Gastroesophageal sphincter (tissue), 3 donors: ENCODE results near the gene ZNF816.

Experiments
- EP300 ChIP-seq: sonication (generic); formaldehyde crosslinking; IDR thresholded peaks from one replicate; pipeline ENCODE4 v1.6.1; 2017; ENCODE audit warnings: antibody characterized with exemption, mild to moderate bottlenecking
- POLR2A ChIP-seq, 2 donors: fragments of 450-650 bp; IDR thresholded peaks; one replicate each; pipeline ENCODE4 v1.6.1; 2017; ENCODE audit warnings: antibody characterized with exemption in 2 of 2, mild to moderate bottlenecking in 2 of 2, moderate library complexity in 1 of 2
- POLR2AphosphoS5 ChIP-seq: sonication (generic); formaldehyde crosslinking; IDR thresholded peaks from one replicate; pipeline ENCODE4 v1.6.1; 2017; ENCODE audit warnings: antibody characterized with exemption
- TF ChIP-seq, protein P1 (sequence below), 4 experiments: fragments of 200-600 bp in 2 of 4; fragments of 450-650 bp in 2 of 4; sonication (generic) in 1 of 4; IDR thresholded peaks; one replicate each; pipeline ENCODE4 v1.5.1; 2017 to 2019; ENCODE audit warnings: antibody characterized with exemption in 4 of 4, mild to moderate bottlenecking in 2 of 4, moderate library complexity in 2 of 4

- TF ChIP-seq, protein P1, sequence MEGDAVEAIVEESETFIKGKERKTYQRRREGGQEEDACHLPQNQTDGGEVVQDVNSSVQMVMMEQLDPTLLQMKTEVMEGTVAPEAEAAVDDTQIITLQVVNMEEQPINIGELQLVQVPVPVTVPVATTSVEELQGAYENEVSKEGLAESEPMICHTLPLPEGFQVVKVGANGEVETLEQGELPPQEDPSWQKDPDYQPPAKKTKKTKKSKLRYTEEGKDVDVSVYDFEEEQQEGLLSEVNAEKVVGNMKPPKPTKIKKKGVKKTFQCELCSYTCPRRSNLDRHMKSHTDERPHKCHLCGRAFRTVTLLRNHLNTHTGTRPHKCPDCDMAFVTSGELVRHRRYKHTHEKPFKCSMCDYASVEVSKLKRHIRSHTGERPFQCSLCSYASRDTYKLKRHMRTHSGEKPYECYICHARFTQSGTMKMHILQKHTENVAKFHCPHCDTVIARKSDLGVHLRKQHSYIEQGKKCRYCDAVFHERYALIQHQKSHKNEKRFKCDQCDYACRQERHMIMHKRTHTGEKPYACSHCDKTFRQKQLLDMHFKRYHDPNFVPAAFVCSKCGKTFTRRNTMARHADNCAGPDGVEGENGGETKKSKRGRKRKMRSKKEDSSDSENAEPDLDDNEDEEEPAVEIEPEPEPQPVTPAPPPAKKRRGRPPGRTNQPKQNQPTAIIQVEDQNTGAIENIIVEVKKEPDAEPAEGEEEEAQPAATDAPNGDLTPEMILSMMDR (IDR thresholded peaks at IDR 0.05): no peak
- no peak for TF ChIP-seq POLR2A (IDR thresholded peaks at IDR 0.05)
- no peak for TF ChIP-seq POLR2AphosphoS5
- no peak for TF ChIP-seq EP300
Measured at GRCh38 chr19:52936151-52936953, 26.3 kb downstream of the ZNF816 start.
